Measurements from ENCODE around the gene SAP30BP. TPM values are rescaled to one million over a fixed set of nuclear protein-coding genes. Genes with fewer than 3 reads are reported as not detected.

SAP30BP gene
- total and polyA plus RNA-seq, 2 donors, result 72.4 to 85.4 TPM

GRCh38 chr17:75731086-75731715 lies 64.1 kb downstream of the SAP30BP start:
- no peaks in the 10 kb centered on the region for H3K36me3 ChIP-seq (ENCODE audit: control insufficient read depth in 2 of 2, insufficient read depth in 2 of 2, low read length in 1 of 2)
- H3K27me3 ChIP-seq (ENCODE audit: control insufficient read depth in 2 of 2, insufficient read depth in 1 of 2, low read length in 1 of 2), result peaks cover 0 to 3% of the 10 kb centered on the region in 2 donors
- DNase-seq (ENCODE audit: low read depth in 6 of 9, low spot score in 9 of 9), result no peak
- no peak overlapping the region for H3K4me3 ChIP-seq (ENCODE audit: low read length in 2 of 2)
- H3K4me1 ChIP-seq (ENCODE audit: control insufficient read depth in 2 of 2, insufficient read depth in 2 of 2, low read length in 2 of 2), result no peaks in the 10 kb centered on the region
- WGBS, result 94% methylated on average over 26 of the region's 26 CpGs
- H3K27ac ChIP-seq (ENCODE audit: low read depth in 1 of 2, low read length in 1 of 2), result no peak overlapping the region
- no peaks in the 10 kb centered on the region for H3K9me3 ChIP-seq (ENCODE audit: control insufficient read depth in 2 of 2, insufficient read depth in 1 of 2, low read length in 1 of 2)

DNA sequence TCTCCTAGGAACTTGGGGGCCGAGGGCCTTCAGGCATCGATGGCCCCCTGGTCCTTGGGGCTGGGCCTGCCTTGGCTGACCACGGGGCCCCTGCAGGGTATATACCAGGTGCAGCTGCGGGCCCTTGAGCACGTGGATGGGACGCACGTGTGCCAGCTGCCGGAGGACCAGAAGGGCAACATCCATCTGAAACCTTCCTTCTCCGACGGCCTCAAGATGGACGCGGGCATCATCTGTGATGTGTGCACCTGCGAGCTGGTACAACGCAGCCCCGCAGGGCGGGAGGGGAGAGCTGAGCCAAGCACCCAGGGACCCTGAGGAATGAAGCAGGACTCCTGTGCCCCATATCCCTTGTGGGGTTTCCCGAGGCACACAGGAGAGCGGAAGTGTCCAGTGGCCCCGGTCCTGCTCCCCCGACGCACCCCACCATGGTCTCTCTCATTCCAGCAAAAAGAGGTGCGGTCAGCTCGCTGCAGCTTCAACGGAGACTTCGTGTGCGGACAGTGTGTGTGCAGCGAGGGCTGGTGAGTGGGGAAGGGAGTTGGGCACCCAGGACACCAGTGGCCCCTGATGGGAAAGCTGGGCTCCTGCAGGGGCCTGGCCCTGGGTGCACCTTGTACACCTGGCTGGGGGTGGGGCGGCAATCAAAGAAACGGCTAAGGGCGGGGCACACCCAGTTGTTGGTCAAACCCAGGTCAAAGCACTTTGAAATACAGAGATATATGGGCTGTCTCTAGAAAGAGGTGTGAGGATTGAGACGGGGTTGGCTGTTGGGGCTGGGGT lies 64.8 kb downstream of the SAP30BP start:
- peaks cover 0 to 3% of the 10 kb centered on the region in 2 donors for H3K27me3 ChIP-seq (ENCODE audit: control insufficient read depth in 2 of 2, insufficient read depth in 1 of 2, low read length in 1 of 2)
- H3K4me1 ChIP-seq (ENCODE audit: control insufficient read depth in 2 of 2, insufficient read depth in 2 of 2, low read length in 2 of 2), result no peaks in the 10 kb centered on the region
- no peaks in the 10 kb centered on the region for H3K9me3 ChIP-seq (ENCODE audit: control insufficient read depth in 2 of 2, insufficient read depth in 1 of 2, low read length in 1 of 2)
- WGBS, result 95% methylated on average over 31 of the region's 31 CpGs
- DNase-seq (ENCODE audit: low read depth in 6 of 9, low spot score in 9 of 9), result no peak
- no peak overlapping the region for H3K27ac ChIP-seq (ENCODE audit: low read depth in 1 of 2, low read length in 1 of 2)
- no peak overlapping the region for H3K4me3 ChIP-seq (ENCODE audit: low read length in 2 of 2)
- no peaks in the 10 kb centered on the region for H3K36me3 ChIP-seq (ENCODE audit: control insufficient read depth in 2 of 2, insufficient read depth in 2 of 2, low read length in 1 of 2)

GRCh38 chr17:75733471-75733870 lies 66.3 kb downstream of the SAP30BP start:
- no peaks in the 10 kb centered on the region for H3K36me3 ChIP-seq (ENCODE audit: control insufficient read depth in 2 of 2, insufficient read depth in 2 of 2, low read length in 1 of 2)
- H3K4me3 ChIP-seq (ENCODE audit: low read length in 2 of 2), result no peak overlapping the region
- H3K4me1 ChIP-seq (ENCODE audit: control insufficient read depth in 2 of 2, insufficient read depth in 2 of 2, low read length in 2 of 2), result no peaks in the 10 kb centered on the region
- 97% methylated on average over 18 of the region's 18 CpGs for WGBS
- DNase-seq (ENCODE audit: low read depth in 6 of 9, low spot score in 9 of 9), result no peak
- H3K27ac ChIP-seq (ENCODE audit: low read depth in 1 of 2, low read length in 1 of 2), result no peak overlapping the region
- H3K9me3 ChIP-seq (ENCODE audit: control insufficient read depth in 2 of 2, insufficient read depth in 1 of 2, low read length in 1 of 2), result no peaks in the 10 kb centered on the region
- H3K27me3 ChIP-seq (ENCODE audit: control insufficient read depth in 2 of 2, insufficient read depth in 1 of 2, low read length in 1 of 2), result no peaks in the 10 kb centered on the region

- no peaks in the 10 kb centered on the region for H3K4me1 ChIP-seq (ENCODE audit: control insufficient read depth in 2 of 2, insufficient read depth in 2 of 2, low read length in 2 of 2)
- no peak overlapping the region for H3K4me3 ChIP-seq (ENCODE audit: low read length in 2 of 2)
- H3K27ac ChIP-seq (ENCODE audit: low read depth in 1 of 2, low read length in 1 of 2), result no peak overlapping the region
- no peaks in the 10 kb centered on the region for H3K27me3 ChIP-seq (ENCODE audit: control insufficient read depth in 2 of 2, insufficient read depth in 1 of 2, low read length in 1 of 2)
- no peak for DNase-seq (ENCODE audit: low read depth in 6 of 9, low spot score in 9 of 9)
- no peaks in the 10 kb centered on the region for H3K36me3 ChIP-seq (ENCODE audit: control insufficient read depth in 2 of 2, insufficient read depth in 2 of 2, low read length in 1 of 2)
- H3K9me3 ChIP-seq (ENCODE audit: control insufficient read depth in 2 of 2, insufficient read depth in 1 of 2, low read length in 1 of 2), result no peaks in the 10 kb centered on the region
- 85% methylated on average over 4 of the region's 4 CpGs for WGBS
These were observed 67.6 kb downstream of the SAP30BP start for GRCh38 chr17:75734674-75735294.

DNA sequence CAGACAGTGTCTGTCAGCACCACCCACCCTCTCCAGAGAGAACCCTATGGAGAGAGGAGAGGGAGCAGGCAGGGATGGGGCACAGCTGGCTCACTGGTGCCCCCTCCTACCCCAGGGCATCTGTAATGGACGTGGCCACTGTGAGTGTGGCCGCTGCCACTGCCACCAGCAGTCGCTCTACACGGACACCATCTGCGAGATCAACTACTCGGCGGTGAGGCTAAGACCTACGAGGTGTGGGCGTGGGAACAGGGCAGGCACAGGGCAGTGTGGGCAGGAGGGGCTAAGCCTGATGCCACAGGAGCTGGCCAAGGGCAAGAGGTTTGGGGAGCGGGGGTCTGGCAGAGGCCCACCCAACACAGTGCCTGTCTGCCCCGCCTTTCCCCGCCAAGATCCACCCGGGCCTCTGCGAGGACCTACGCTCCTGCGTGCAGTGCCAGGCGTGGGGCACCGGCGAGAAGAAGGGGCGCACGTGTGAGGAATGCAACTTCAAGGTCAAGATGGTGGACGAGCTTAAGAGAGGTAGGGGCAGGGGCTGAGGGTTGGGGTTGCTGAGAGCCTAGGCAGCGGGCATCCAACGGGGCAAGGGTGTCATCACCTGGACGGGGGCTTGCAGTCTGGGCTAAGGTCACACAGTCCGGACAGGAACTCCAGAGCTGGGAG lies 69.2 kb downstream of the SAP30BP start:
- Histone ChIP-seq H3K27me3 (ENCODE audit: control insufficient read depth in 2 of 2, insufficient read depth in 1 of 2, low read length in 1 of 2) (no peaks in the 10 kb centered on the region), H3K27ac (ENCODE audit: low read depth in 1 of 2, low read length in 1 of 2) (no peak overlapping the region), H3K9me3 (ENCODE audit: control insufficient read depth in 2 of 2, insufficient read depth in 1 of 2, low read length in 1 of 2) (no peaks in the 10 kb centered on the region), H3K4me3 (ENCODE audit: low read length in 2 of 2) (no peak overlapping the region), H3K4me1 (ENCODE audit: control insufficient read depth in 2 of 2, insufficient read depth in 2 of 2, low read length in 2 of 2) (no peaks in the 10 kb centered on the region), H3K36me3 (ENCODE audit: control insufficient read depth in 2 of 2, insufficient read depth in 2 of 2, low read length in 1 of 2) (no peaks in the 10 kb centered on the region)
- DNase-seq (ENCODE audit: low read depth in 6 of 9, low spot score in 9 of 9), result no peak
- WGBS, result 95% methylated on average over 26 of the region's 26 CpGs

GRCh38 chr17:75737133-75737962 lies 70.2 kb downstream of the SAP30BP start:
- H3K4me1 ChIP-seq (ENCODE audit: control insufficient read depth in 2 of 2, insufficient read depth in 2 of 2, low read length in 2 of 2), result no peaks in the 10 kb centered on the region
- WGBS, result 92% methylated on average over 20 of the region's 20 CpGs
- no peak for DNase-seq (ENCODE audit: low read depth in 6 of 9, low spot score in 9 of 9)

DNA sequence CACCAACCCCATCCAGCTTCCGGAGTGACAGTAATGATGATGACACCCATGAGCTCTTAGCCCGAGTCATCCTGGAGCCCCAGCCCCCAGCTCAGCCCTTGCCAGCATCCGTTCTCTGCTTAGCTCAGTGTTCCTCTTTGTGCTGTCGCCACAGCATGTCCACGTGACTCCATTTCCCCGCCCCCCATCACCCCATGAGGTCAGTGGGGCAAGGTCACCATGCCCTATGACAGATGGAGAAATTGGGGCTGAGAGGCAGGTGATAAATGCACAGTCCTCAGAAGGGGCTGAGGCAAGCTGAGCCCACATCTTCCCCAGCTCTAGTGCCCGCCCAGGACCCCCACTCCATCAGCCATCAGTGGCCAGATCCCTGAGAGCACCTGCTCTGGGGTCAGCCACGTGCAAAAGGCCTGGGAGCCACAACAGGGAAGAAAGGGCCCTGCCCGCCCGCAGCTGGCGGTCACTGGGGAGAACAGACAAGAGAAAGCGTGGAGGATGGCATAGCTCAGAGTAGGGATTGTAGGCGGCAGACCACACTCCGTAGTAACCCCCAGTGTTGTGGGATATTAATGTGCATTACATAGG lies 71.2 kb downstream of the SAP30BP start:
- peak in 1 of 9 donors; percentile 22 for DNase-seq (ENCODE audit: low read depth in 6 of 9, low spot score in 9 of 9)
- no peak overlapping the region for H3K4me3 ChIP-seq (ENCODE audit: low read length in 2 of 2)
- 60% methylated on average over 14 of the region's 14 CpGs for WGBS
- no peaks in the 10 kb centered on the region for H3K36me3 ChIP-seq (ENCODE audit: control insufficient read depth in 2 of 2, insufficient read depth in 2 of 2, low read length in 1 of 2)
- no peaks in the 10 kb centered on the region for H3K27me3 ChIP-seq (ENCODE audit: control insufficient read depth in 2 of 2, insufficient read depth in 1 of 2, low read length in 1 of 2)
- H3K4me1 ChIP-seq (ENCODE audit: control insufficient read depth in 2 of 2, insufficient read depth in 2 of 2, low read length in 2 of 2), result no peaks in the 10 kb centered on the region
- no peaks in the 10 kb centered on the region for H3K9me3 ChIP-seq (ENCODE audit: control insufficient read depth in 2 of 2, insufficient read depth in 1 of 2, low read length in 1 of 2)
- H3K27ac ChIP-seq (ENCODE audit: low read depth in 1 of 2, low read length in 1 of 2), result no peak overlapping the region

More at GRCh38 chr17:75737133-75737962, 70.2 kb downstream of the SAP30BP start:
- Histone ChIP-seq H3K9me3 (ENCODE audit: control insufficient read depth in 2 of 2, insufficient read depth in 1 of 2, low read length in 1 of 2) (no peaks in the 10 kb centered on the region), H3K27me3 (ENCODE audit: control insufficient read depth in 2 of 2, insufficient read depth in 1 of 2, low read length in 1 of 2) (no peaks in the 10 kb centered on the region), H3K27ac (ENCODE audit: low read depth in 1 of 2, low read length in 1 of 2) (no peak overlapping the region), H3K4me3 (ENCODE audit: low read length in 2 of 2) (no peak overlapping the region), H3K36me3 (ENCODE audit: control insufficient read depth in 2 of 2, insufficient read depth in 2 of 2, low read length in 1 of 2) (no peaks in the 10 kb centered on the region)

DNA sequence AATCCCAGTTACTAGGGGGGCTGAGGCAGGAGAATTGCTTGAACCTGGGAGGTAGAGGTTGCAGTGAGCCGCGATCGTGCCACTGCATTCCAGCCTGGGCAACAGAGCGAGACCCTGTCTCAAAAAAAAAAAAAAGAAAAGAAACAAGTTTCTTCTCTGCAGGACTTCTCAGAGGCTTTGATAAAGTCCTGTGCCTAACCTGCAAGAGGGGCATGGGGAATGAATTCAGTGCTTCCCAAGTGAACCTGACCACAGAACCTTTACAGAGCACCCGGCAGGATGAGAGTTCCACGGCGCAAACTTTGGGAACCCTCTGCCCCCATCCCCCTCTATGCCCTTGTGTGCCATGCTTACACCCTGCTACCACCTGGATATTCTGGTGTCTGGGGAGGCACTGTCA lies 72.0 kb downstream of the SAP30BP start:
- WGBS, result 95% methylated on average over 7 of the region's 7 CpGs
- Histone ChIP-seq H3K27me3 (ENCODE audit: control insufficient read depth in 2 of 2, insufficient read depth in 1 of 2, low read length in 1 of 2) (no peaks in the 10 kb centered on the region), H3K36me3 (ENCODE audit: control insufficient read depth in 2 of 2, insufficient read depth in 2 of 2, low read length in 1 of 2) (no peaks in the 10 kb centered on the region), H3K4me1 (ENCODE audit: control insufficient read depth in 2 of 2, insufficient read depth in 2 of 2, low read length in 2 of 2) (no peaks in the 10 kb centered on the region), H3K27ac (ENCODE audit: low read depth in 1 of 2, low read length in 1 of 2) (no peak overlapping the region), H3K4me3 (ENCODE audit: low read length in 2 of 2) (no peak overlapping the region), H3K9me3 (ENCODE audit: control insufficient read depth in 2 of 2, insufficient read depth in 1 of 2, low read length in 1 of 2) (no peaks in the 10 kb centered on the region)
- DNase-seq (ENCODE audit: low read depth in 6 of 9, low spot score in 9 of 9), result no peak
